IPS-18a (cell line): ENCODE measurements around the gene GLS2.
"Not testable (repeated sequence)": the region's sequence is repeated elsewhere in the genome, so short reads cannot be mapped to it uniquely, and the experiment has no call there.

Experiments used
- H3K27ac ChIP-seq: one replicate; pipeline ENCODE4 v1.5.1; 2013; ENCODE audit warnings: low read length
- H3K27me3 ChIP-seq: one replicate; pipeline ENCODE4 v1.6.1; 2013; ENCODE audit warnings: mild to moderate bottlenecking, low read length; ENCODE audit not compliant: control insufficient read depth, insufficient read depth
- H3K36me3 ChIP-seq: one replicate; pipeline ENCODE4 v1.6.1; 2013; ENCODE audit warnings: low read depth, low read length; ENCODE audit not compliant: control insufficient read depth
- H3K4me1 ChIP-seq: one replicate; pipeline ENCODE4 v1.6.1; 2013; ENCODE audit warnings: low read depth, low read length; ENCODE audit not compliant: control insufficient read depth
- H3K4me3 ChIP-seq: one replicate; pipeline ENCODE4 v1.5.1; 2013; ENCODE audit warnings: low read length
- H3K9ac ChIP-seq: one replicate; pipeline ENCODE4 v1.6.1; 2013; ENCODE audit warnings: mild to moderate bottlenecking, low read length, moderate library complexity
- H3K9me3 ChIP-seq: one replicate; pipeline ENCODE4 v1.6.1; 2013; ENCODE audit warnings: low read depth, low read length; ENCODE audit not compliant: control insufficient read depth

GLS2 gene

DNA sequence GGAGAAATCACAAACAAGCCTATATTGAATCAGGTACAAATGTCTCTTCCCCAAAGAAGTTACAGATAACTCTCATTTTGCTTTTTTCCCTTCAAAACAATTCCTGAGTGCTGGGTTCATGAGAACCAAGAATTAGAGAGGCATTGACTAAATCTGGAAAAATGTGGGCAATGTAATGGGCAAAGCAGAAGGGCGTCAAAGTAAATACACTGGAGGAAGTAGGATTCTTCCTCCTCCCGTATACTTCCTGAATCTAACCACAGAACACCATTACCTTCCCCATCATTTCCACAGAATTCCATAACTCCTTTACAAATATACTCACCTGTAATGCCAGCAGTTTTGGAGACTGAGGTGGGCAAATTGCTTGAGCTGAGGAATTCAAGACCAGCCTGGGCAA lies 30.6 kb upstream of the GLS2 start:
- Histone ChIP-seq H3K9ac (no peak overlapping the region), H3K9me3 (no peaks in the 10 kb centered on the region), H3K27ac (no peak overlapping the region), H3K36me3 (no peaks in the 10 kb centered on the region), H3K4me1 (peaks cover 3% of the 10 kb centered on the region), H3K4me3 (no peak overlapping the region), H3K27me3 (no peaks in the 10 kb centered on the region)

DNA sequence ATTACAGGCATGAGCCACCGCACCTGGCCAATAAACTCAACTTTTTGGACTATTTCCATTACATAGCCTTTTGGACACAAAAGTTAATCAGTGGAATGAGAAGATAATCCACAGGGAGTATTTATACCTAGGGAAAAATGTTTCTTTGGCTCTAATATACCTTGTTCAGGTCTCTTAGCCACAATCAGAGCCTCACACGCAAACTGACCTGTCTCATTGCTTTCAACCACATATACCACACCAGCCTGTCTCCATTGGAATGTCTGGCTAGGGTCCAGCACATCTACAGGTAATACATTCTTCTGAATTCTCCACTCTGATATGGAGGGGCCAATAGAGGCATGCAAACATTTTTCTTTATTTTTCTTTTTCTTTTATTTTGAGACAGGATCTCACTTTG lies 29.9 kb upstream of the GLS2 start:
- Histone ChIP-seq H3K27ac (no peak overlapping the region), H3K4me1 (peaks cover 3% of the 10 kb centered on the region), H3K4me3 (no peak overlapping the region), H3K36me3 (no peaks in the 10 kb centered on the region), H3K9me3 (no peaks in the 10 kb centered on the region), H3K27me3 (no peaks in the 10 kb centered on the region), H3K9ac (no peak overlapping the region)

DNA sequence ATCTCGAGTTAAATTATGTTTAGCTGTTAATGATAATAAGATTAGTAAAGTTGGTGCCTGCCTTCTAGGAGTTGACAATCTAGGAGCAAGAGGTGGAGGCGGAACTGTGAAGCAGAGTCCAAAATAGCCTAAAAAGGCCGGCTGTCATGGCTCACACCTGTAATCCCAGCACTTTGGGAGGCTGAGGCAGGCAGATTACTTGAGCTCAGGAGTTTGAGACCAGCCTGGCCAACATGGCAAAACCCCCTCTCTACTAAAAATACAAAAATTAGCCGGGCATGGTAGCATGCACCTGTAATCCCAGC lies 26.0 kb upstream of the GLS2 start:
- not testable (repeated sequence) for H3K27me3 ChIP-seq, H3K27ac ChIP-seq, H3K9me3 ChIP-seq, H3K4me3 ChIP-seq, H3K36me3 ChIP-seq, H3K4me1 ChIP-seq, H3K9ac ChIP-seq

DNA sequence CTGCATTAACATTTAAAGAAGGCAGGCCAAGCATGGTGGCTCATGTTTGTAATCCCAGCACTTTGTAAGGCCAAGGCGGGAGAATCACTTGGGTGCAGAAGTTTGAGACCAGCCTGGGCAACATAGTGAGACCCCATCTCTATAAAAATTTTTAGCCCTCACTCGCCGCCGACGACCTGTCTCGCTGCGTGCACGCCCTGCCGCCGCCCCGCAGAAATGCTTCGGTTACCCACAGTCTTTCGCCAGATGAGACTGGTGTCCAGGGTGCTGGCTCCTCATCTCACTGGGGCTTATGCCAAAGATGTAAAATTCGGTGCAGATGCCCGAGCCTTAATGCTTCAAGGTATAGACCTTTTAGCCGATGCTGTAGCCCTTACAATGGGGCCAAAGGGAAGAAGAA lies 22.8 kb upstream of the GLS2 start:
- H3K9ac ChIP-seq, result no peak overlapping the region
- peaks cover 6% of the 10 kb centered on the region for H3K27me3 ChIP-seq
- H3K4me1 ChIP-seq, result no peaks in the 10 kb centered on the region
- no peak overlapping the region for H3K4me3 ChIP-seq
- no peaks in the 10 kb centered on the region for H3K36me3 ChIP-seq
- no peaks in the 10 kb centered on the region for H3K9me3 ChIP-seq
- no peak overlapping the region for H3K27ac ChIP-seq

DNA sequence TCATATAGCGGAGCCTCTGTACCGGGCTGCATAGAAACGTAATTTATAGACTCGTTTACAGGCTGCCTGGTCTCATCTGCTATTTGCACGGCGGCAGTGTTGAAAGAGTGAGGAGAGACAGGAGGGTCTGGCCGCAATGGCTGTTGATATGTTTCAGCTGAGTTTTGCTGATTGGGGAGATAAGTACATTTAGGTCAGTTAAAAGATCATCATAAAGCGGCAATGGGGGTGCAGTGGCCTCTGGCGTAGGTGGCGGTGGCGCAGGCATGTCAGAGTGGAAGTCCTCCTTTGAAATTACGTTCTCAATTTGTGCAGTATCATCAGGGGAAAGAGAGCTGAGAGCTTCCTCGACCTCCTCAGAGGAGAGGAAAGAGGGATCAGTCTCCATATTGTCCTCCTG lies 11.9 kb upstream of the GLS2 start:
- not testable (repeated sequence) for H3K4me3 ChIP-seq, H3K36me3 ChIP-seq, H3K4me1 ChIP-seq, H3K9ac ChIP-seq, H3K27ac ChIP-seq, H3K9me3 ChIP-seq
- H3K27me3 ChIP-seq, result peaks cover 41% of the 10 kb centered on the region

DNA sequence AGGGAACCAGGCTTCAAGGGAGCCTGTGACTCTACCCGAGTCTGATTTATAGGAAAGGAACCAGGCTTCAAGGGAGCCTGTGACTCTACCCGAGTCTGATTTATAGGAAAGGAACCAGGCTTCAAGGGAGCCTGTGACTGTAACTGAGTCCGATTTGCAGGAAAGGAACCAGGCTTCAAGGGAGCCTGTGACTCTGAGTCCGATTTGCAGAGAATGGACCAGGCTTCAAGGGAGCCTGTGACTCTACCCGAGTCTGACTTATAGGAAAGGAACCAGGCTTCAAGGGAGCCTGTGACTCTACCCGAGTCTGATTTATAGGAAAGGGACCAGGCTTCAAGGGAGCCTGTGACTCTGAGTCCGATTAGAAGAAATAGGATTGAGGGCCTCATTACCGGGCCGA lies 11.5 kb upstream of the GLS2 start:
- H3K4me1 ChIP-seq, H3K4me3 ChIP-seq, H3K9ac ChIP-seq, H3K27ac ChIP-seq, H3K36me3 ChIP-seq, H3K9me3 ChIP-seq: not testable (repeated sequence)
- peaks cover 41% of the 10 kb centered on the region for H3K27me3 ChIP-seq

DNA sequence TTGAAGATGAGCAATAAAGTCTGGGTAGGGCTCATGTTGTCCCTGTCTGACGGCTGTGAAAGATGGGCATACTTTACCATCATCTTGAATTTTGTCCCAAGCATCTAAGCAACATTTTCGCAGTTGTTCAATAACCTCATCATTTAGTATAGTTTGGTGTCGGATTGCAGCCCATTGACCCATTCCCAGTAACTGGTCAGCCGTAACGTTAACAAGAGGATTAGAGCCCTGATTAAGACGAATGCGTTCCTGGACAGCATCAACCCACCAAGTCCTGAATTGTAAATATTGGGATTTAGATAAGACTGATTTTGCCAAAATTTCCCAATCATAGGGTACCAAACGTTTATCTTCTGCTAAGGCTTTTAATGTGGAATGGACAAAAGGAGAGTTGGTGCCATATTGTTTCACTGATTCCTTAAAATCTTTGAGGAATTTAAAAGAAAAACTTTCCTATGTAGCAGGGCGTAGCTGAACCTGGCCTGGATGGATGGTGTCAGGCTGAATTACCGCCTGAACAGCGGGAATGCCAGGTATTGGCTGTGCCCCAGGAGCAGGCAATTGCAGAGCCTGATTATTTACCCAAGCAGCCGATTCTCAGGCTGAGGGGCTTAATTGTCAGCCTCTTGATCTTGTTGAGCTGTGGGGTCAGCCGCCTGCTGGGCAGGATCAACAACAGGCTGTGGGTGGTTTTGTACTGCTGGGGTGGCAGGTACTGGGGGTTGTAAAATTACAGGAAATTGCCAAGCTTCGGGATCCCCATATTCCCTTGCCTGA lies 10.4 kb upstream of the GLS2 start:
- not testable (repeated sequence) for H3K9ac ChIP-seq, H3K36me3 ChIP-seq, H3K4me3 ChIP-seq, H3K4me1 ChIP-seq, H3K27ac ChIP-seq, H3K9me3 ChIP-seq
- peaks cover 41% of the 10 kb centered on the region for H3K27me3 ChIP-seq

DNA sequence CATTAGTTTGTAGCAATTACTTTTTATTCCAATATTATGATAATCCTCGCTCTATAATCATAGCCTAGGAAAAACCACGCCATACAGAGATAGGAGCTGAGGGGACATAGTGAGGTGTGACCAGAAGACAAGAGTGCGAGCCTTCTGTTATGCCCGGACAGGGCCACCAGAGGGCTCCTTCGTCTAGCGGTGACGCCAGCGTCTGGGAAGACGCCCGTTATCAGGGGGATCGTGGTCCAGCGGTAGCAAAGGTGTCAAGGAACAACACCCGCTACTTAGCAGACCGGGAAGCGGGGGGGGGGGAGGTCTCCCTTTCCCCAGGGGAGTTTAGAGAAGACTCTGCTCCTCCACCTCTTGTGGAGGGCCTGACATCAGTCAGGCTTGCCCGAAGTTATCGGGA lies 8.7 kb upstream of the GLS2 start:
- not testable (repeated sequence) for H3K9ac ChIP-seq, H3K36me3 ChIP-seq, H3K9me3 ChIP-seq, H3K4me3 ChIP-seq, H3K27ac ChIP-seq, H3K4me1 ChIP-seq
- peaks cover 41% of the 10 kb centered on the region for H3K27me3 ChIP-seq

DNA sequence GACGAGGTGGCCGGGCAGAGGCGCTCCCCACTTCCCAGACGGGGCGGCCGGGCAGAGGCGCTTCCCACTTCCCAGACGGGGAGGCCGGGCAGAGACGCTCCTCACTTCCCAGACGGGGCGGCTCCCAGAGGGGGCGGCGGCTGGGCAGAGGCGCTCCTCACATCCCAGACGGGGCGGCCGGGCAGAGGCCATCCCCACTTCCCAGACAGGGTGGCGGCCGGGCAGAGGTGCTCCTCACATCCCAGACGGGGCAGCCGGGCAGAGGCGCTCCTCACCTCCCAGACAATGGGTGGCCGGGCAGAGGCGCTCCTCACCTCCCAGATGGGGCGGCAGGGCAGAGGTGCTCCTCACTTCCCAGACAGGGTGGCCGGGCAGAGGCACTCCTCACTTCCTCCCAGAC lies 6.5 kb upstream of the GLS2 start:
- not testable (repeated sequence) for H3K9ac ChIP-seq, H3K9me3 ChIP-seq, H3K36me3 ChIP-seq, H3K4me1 ChIP-seq, H3K27ac ChIP-seq, H3K4me3 ChIP-seq
- H3K27me3 ChIP-seq, result peaks cover 50% of the 10 kb centered on the region

DNA sequence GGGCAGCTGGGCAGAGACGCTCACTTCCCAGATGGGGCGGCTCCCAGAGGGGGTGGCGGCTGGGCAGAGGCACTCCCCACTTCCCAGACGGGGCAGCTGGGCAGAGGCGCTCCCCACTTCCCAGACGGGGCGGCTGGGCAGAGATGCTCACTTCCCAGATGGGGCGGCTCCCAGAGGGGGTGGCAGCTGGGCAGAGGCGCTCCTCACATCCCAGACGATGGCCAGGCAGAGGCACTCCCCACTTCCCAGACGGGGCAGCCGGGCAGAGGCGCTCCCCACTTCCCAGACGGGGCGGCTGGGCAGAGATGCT lies 6.1 kb upstream of the GLS2 start:
- not testable (repeated sequence) for H3K9ac ChIP-seq, H3K4me3 ChIP-seq, H3K36me3 ChIP-seq, H3K4me1 ChIP-seq, H3K27ac ChIP-seq, H3K9me3 ChIP-seq
- peaks cover 50% of the 10 kb centered on the region for H3K27me3 ChIP-seq

DNA sequence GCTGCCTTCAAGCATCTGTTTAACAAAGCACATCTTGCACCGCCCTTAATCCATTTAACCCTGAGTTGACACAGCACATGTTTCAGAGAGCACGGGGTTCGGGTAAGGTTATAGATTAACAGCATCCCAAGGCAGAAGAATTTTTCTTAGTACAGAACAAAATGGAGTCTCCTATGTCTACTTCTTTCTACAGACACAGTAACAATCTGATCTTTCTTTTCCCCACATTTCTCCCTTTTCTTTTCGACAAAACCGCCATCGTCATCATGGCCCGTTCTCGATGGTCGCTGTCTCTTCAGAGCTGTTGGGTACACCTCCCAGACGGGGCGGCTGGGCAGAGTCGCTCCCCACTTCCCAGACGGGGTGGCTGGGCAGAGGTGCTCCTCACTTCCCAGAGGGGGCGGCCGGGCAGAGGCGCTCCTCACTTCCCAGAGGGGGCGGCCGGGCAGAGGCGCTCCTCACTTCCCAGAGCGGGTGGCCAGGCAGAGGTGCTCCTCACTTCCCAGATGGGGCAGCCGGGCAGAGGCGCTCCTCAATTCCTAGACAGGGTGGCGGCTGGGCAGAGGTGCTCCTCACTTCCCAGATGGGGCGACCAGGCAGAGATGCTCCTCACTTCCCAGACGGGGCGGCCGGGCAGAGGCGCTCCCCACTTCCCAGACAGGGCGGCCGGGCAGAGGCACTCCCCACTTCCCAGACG lies 5.6 kb upstream of the GLS2 start:
- not testable (repeated sequence) for H3K4me3 ChIP-seq, H3K9me3 ChIP-seq, H3K27ac ChIP-seq, H3K9ac ChIP-seq, H3K4me1 ChIP-seq, H3K36me3 ChIP-seq
- H3K27me3 ChIP-seq, result peaks cover 50% of the 10 kb centered on the region

DNA sequence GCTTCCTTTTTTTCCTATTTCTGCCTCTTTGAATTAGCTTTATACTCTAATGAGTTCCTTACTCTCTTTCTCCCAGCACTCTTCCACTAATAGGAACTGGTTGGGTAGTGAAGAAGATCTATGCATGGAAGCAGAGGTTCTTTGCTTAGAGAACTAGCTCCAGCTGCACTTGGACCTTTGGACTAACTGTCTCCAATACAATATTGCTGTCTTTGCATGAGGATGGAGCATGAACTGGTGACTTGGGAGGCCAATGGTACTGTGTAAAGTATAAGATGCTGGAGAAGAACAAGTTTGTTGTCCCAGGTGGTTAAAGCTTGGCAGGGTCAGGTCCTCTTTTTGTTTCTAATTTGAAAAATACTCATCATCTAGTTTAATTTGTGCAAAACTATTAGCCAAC lies 2.4 kb upstream of the GLS2 start:
- Histone ChIP-seq H3K27ac (no peak overlapping the region), H3K27me3 (peaks cover 60% of the 10 kb centered on the region), H3K4me3 (no peak overlapping the region), H3K4me1 (no peaks in the 10 kb centered on the region), H3K9me3 (no peaks in the 10 kb centered on the region), H3K9ac (no peak overlapping the region), H3K36me3 (no peaks in the 10 kb centered on the region)
